ENCODE results near the gene MOXD1. TPM values are rescaled to one million over a fixed set of nuclear protein-coding genes. Genes with fewer than 3 reads are reported as not detected.
"Not testable (repeated sequence)": the region's sequence is repeated elsewhere in the genome, so short reads cannot be mapped to it uniquely, and the experiment has no call there.

The MOXD1 gene
- total RNA-seq, 1 donor from 2014 or later: 5.5 TPM

GRCh38 chr6:132357120-132357519, 44.2 kb downstream of the MOXD1 start:
- DNase-seq (ENCODE audit: extremely low read depth, low read depth, low spot score): peak; percentile 50

- no peak for DNase-seq (ENCODE audit: extremely low read depth, low read depth, low spot score)
Observed at GRCh38 chr6:132354517-132355167, 46.6 kb downstream of the MOXD1 start.

DNA sequence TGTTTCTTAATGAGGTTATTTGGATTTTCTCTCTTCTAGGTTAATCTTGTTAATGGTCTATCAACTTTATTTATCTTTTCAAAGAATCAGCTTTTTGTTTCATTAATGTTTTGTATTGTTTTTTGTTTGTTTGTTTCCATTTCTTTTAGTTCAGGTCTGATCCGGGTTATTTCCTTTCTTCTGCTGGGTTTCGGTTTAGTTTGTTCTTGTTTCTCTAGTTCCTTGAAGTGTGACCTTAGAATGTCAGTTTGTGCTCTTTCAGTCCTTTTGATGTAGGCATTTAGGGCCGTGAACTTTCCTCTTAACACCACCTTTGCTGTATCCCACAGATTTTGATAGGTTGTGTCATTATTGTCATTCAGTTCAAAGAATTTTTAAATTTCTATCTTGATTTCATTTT, 49.3 kb downstream of the MOXD1 start:
- DNase-seq (ENCODE audit: extremely low read depth, low read depth, low spot score): not testable (repeated sequence)

GRCh38 chr6:132348231-132348630, 53.0 kb downstream of the MOXD1 start:
- DNase-seq (ENCODE audit: extremely low read depth, low read depth, low spot score): no peak

DNA sequence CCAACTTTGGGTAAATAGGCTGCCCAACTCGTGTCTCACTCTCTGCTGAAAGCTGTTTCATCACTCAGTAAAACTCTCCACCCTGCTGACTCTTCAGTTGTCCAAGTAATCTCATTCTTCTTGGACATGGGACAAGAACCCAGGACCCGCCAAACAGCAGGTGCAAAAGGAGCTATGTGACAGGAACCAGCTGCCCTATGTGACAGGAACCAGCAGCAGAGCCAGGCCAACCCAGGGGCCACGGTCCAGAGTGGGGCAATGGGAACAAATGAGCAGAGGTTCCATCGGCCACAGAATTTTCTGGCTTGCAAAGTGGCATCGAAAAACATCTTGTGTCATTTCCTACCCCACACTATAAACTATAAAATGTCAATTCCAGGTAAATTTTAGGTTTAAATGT, 56.5 kb downstream of the MOXD1 start:
- DNase-seq (ENCODE audit: extremely low read depth, low read depth, low spot score): no peak

DNA sequence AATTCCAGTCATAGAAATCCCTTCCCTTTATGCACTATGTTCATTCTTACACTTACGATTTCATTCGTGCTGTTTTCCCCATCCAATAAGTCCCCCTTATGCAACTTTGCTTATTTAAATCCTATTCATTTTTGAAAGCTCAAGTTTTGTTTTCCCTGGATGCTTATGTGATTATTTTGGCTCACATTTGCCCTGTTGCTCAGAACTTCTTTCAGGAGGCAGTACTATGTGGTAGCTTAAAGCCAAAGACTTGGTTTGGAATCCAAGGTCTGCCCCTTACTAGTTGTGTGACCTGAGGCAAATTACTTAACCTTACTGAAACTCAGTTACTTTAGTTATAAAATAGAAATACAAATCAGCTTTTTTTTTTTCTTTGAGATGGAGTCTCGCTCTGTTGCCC, 59.6 kb downstream of the MOXD1 start:
- DNase-seq (ENCODE audit: extremely low read depth, low read depth, low spot score): no peak

DNA sequence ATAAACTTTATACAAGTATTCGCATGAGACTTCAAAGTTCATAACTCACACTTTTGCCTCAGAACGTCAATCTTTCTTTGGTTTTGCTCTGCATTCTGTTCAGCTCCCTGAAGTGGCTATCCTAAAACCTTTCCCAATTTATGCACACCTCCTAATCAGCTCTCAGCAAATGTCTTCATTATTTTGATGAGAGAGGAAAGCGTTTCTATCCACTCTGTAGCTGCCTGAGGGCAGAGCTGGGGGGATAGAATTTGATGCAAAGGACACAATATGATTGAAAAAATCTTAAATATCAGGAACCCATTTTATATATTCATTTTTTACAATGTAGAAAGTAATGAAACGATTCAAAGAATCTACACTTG, 66.8 kb downstream of the MOXD1 start:
- no peak for DNase-seq (ENCODE audit: extremely low read depth, low read depth, low spot score)

- no peak for DNase-seq (ENCODE audit: extremely low read depth, low read depth, low spot score)
Observed at GRCh38 chr6:132333639-132334520, 67.4 kb downstream of the MOXD1 start.

GRCh38 chr6:132330759-132331158, 70.5 kb downstream of the MOXD1 start:
- DNase-seq (ENCODE audit: extremely low read depth, low read depth, low spot score): no peak

GRCh38 chr6:132322398-132322797, 78.9 kb downstream of the MOXD1 start:
- no peak for DNase-seq (ENCODE audit: extremely low read depth, low read depth, low spot score)

GRCh38 chr6:132320007-132320406, 81.3 kb downstream of the MOXD1 start:
- no peak for DNase-seq (ENCODE audit: extremely low read depth, low read depth, low spot score)

DNA sequence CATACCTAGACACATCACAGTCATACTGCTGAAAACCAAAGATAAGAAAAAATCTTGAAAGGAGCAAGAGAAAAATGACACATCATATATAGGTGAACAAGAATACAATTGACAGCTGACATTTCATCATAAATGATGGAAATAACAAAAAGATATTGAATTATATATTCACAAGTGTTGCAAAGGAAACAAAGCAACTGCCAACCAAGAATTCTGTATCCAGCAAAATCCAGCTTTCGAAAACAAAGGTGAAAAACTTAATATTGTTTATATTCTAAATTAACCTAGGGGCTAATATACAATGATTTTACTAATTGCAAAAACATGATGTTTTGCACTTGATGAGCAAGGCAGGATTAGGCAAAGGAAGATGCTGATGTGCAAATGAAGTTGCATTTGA, 84.3 kb downstream of the MOXD1 start:
- no peak for DNase-seq (ENCODE audit: extremely low read depth, low read depth, low spot score)

- DNase-seq (ENCODE audit: extremely low read depth, low read depth, low spot score): no peak
Observed at GRCh38 chr6:132314432-132314831, 86.8 kb downstream of the MOXD1 start.

DNA sequence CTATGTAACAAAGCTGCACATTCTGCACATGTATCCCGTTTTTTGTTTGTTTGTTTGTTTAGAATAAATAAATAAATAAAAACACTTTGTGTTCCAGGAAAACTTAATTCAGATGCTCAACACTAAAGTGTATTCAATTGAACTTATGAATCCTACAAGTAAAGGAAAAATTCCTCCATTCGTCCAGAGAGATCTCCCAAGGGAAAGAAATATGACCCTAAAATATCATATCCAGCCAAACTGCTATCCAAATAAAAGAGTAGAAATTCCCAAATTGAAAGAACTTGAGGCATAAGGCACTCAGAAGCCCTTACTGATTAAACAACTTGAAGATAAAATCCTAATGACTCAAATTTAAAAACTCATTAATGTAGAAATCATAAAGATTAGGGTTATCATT, 90.4 kb downstream of the MOXD1 start:
- DNase-seq (ENCODE audit: extremely low read depth, low read depth, low spot score): no peak

DNA sequence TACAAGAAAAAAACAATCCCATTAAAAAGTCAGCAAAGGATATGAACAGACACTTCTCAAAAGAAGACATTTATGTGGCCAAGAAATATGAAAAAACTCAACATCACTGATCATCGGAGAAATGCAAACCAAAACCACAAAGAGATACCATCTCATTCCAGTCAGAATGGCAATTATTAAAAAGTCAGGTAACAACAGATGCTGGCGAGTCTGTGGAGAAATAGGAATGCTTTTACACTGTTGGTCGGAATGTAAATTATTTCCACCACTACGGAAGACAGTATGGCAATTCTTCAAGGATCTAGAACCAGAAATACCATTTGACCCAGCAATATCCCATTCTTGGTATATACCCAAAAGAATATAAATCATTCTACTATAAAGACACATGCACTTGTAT, 91.1 kb downstream of the MOXD1 start:
- DNase-seq (ENCODE audit: extremely low read depth, low read depth, low spot score): not testable (repeated sequence)

DNA sequence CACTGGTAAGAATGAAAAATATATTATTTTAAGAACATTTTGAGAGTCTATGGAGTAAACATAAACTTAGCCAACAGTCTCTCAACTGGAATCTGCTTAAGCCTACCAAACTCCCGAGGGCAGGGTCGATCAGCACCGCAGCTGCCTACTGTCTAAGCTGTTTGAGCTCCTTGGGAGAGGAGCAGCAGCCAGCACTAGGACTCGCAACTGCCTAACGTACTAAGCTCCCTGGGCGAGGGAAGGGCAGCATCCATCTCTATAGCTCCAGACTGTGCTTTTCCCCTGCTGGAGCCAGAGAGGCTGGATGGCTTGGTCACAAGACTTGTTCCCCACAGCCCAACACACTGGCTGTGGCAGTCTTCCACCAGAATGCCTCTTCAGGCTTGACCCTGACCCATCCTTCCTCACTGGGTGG, 96.4 kb downstream of the MOXD1 start:
- DNase-seq (ENCODE audit: extremely low read depth, low read depth, low spot score): no peak

DNA sequence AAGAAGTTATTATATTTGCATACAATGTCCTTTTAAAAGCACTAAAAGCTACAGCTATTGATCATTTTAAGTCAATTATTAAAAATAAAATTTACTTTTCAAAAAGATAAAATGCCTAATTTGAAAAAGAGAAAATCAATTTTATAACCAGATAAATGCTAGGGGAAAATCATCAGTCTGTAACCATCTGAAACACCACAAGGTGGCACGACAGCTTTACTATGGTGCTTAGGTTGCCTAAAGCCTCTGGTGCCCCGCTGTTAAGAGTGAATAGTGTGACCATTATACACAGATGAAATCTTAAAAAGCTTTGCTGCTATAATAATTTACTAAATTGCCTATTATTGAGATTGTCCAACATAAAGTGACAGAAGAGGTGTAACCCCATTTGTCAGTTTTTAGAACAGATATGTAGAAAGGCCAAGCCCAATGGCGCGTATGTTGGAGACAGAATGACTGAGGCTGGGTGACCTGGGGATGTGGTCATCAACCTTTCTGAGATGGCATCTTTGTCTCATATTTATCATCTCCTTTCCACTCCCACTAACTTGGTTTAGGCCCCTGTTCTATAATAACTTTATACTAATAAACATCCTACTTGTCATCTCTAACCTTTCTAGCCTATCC, 100.8 kb downstream of the MOXD1 start:
- DNase-seq (ENCODE audit: extremely low read depth, low read depth, low spot score): peak; percentile 31

- peak; percentile 39 for DNase-seq (ENCODE audit: extremely low read depth, low read depth, low spot score)
Observed at GRCh38 chr6:132298344-132298949, 102.8 kb downstream of the MOXD1 start.

DNA sequence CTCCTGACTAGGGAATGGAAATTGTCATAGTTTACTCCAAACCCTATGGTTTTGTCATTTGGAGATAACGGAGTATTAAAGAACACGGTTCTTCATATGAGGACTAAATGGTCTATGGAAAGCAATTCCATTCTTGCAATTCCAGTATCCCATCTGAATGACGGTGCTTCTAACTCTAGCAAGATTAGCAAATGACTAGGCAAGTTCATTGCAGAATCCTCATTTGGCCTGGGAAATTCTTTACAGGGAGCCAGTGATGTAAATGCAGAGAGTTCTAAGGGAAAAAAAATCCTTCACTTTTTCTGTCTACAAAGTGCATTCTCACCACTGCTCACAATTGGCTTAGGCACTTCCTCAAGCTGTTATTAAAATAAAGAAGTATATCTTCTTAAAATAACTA, 111.5 kb downstream of the MOXD1 start:
- DNase-seq (ENCODE audit: extremely low read depth, low read depth, low spot score): no peak

DNA sequence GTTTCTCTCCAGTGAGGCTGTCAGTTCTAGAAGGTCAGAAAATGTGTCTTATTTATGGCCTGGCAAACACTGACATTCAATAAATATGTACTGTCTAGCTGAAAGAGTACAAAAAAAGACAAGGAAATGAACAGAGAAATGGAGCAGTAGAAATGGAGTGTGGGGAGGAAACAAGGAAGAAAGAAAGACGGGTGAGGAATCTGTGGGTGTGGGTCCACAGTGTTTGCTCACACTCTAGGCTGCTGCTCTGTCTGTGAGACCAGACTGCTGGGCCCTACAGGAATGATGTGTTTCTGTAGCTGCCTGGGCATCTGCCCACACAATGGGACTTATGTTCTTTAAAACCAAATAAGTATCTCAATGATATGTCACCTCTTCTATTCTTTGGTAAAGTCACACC, 114.2 kb downstream of the MOXD1 start:
- DNase-seq (ENCODE audit: extremely low read depth, low read depth, low spot score): no peak

DNA sequence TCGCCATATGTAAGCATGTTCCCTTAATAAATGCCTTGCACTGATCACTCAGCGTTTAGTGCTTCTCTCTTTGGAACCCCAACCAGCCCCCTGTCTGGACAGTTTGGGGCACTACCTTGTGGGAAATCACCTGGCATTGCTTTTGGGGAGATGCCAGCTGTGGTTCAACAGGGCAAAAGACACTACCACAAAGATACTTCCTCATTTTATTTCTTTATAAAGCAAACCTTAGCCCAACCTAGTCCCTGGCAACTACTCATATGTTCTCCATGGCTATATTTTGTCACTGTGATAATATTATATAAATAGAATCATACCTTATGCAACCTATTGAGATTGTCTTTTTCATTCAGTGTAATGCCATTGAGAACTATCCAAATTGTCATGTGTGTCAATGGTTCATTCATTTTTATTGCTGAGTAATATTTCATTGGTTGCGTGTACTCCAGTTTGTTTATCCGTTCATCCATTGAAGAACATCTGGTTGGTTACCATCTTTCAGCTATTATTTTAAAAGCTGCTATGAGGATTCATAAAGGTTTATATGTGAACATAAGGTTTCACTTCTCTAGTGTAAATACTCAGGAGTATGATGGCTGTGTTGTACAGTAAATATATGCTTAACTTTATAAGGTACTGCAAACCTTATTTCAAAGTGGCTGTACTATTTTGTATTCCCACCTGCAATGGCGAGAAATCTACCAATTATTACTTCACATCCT, 114.8 kb downstream of the MOXD1 start:
- no peak for DNase-seq (ENCODE audit: extremely low read depth, low read depth, low spot score)

All from glomerular endothelial cell (primary cell).